ENCODE measurements around the gene PTEN. TPM values are rescaled to one million over a fixed set of nuclear protein-coding genes. Genes with fewer than 3 reads are reported as not detected.

PTEN gene
- total and polyA plus RNA-seq, 2 experiments from 2014 or later = 20.8 to 64.0 TPM

DNA sequence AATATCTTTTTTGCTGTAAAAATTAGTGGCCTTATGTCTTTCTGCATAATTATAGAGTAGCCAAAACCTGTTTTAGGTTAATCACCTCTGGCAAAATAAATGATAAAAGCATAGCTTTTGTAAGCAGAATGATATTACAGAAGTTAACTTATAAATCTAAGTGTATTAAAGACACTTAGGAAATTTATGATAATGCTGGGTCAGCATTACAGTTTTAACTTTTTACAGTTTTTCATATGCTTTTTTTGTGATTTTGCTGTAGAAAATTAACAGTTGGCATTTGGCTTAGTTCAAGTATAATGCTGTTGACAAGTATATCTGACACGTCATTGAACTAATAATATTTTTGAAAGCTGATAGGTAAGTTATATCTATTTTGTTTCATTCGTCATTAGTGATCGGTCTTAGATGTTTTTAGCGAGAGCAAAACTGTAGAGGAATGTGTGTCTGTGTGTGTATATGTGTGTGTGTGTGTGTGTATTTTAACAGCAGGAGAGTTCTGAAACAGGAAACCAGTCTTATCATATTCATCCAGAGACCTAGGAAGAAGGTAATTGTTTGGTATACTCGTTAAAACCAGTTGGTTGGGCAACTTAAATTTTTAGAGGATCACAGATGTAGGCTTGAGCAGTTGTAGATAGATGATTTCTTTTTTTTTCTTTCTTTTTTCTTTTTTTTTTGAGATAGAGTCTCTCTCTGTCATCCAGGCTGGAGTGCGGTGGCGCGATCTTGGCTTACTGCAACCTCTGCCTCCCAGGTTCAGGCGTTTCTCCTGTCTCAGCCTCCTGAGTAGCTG, 15.4 kb downstream of the PTEN start:
- Mint-ChIP-seq H3K36me3 (ENCODE audit: low read depth) (peaks cover 32% of the 10 kb centered on the region; the same call in 2 of the 3 replicates), H3K27ac (peak overlapping the region; percentile 73), H3K27me3 (ENCODE audit: insufficient read depth, low read depth, poor library complexity) (no peaks in the 10 kb centered on the region), H3K4me3 (no peak overlapping the region), H3K4me1 (peaks cover 12% of the 10 kb centered on the region), H3K9me3 (no peaks in the 10 kb centered on the region; the same call in 1 of the 3 replicates)
- TF ChIP-seq, protein P1, sequence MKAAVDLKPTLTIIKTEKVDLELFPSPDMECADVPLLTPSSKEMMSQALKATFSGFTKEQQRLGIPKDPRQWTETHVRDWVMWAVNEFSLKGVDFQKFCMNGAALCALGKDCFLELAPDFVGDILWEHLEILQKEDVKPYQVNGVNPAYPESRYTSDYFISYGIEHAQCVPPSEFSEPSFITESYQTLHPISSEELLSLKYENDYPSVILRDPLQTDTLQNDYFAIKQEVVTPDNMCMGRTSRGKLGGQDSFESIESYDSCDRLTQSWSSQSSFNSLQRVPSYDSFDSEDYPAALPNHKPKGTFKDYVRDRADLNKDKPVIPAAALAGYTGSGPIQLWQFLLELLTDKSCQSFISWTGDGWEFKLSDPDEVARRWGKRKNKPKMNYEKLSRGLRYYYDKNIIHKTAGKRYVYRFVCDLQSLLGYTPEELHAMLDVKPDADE (IDR thresholded peaks at IDR 0.05) = no peak
- TF ChIP-seq STAT1 (IDR thresholded peaks at IDR 0.05; ENCODE audit: unreplicated experiment) = no peak
- TF ChIP-seq, protein P2, sequence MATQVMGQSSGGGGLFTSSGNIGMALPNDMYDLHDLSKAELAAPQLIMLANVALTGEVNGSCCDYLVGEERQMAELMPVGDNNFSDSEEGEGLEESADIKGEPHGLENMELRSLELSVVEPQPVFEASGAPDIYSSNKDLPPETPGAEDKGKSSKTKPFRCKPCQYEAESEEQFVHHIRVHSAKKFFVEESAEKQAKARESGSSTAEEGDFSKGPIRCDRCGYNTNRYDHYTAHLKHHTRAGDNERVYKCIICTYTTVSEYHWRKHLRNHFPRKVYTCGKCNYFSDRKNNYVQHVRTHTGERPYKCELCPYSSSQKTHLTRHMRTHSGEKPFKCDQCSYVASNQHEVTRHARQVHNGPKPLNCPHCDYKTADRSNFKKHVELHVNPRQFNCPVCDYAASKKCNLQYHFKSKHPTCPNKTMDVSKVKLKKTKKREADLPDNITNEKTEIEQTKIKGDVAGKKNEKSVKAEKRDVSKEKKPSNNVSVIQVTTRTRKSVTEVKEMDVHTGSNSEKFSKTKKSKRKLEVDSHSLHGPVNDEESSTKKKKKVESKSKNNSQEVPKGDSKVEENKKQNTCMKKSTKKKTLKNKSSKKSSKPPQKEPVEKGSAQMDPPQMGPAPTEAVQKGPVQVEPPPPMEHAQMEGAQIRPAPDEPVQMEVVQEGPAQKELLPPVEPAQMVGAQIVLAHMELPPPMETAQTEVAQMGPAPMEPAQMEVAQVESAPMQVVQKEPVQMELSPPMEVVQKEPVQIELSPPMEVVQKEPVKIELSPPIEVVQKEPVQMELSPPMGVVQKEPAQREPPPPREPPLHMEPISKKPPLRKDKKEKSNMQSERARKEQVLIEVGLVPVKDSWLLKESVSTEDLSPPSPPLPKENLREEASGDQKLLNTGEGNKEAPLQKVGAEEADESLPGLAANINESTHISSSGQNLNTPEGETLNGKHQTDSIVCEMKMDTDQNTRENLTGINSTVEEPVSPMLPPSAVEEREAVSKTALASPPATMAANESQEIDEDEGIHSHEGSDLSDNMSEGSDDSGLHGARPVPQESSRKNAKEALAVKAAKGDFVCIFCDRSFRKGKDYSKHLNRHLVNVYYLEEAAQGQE (IDR thresholded peaks at IDR 0.05; ENCODE audit: unreplicated experiment) = no peak
- TF ChIP-seq, protein P3, sequence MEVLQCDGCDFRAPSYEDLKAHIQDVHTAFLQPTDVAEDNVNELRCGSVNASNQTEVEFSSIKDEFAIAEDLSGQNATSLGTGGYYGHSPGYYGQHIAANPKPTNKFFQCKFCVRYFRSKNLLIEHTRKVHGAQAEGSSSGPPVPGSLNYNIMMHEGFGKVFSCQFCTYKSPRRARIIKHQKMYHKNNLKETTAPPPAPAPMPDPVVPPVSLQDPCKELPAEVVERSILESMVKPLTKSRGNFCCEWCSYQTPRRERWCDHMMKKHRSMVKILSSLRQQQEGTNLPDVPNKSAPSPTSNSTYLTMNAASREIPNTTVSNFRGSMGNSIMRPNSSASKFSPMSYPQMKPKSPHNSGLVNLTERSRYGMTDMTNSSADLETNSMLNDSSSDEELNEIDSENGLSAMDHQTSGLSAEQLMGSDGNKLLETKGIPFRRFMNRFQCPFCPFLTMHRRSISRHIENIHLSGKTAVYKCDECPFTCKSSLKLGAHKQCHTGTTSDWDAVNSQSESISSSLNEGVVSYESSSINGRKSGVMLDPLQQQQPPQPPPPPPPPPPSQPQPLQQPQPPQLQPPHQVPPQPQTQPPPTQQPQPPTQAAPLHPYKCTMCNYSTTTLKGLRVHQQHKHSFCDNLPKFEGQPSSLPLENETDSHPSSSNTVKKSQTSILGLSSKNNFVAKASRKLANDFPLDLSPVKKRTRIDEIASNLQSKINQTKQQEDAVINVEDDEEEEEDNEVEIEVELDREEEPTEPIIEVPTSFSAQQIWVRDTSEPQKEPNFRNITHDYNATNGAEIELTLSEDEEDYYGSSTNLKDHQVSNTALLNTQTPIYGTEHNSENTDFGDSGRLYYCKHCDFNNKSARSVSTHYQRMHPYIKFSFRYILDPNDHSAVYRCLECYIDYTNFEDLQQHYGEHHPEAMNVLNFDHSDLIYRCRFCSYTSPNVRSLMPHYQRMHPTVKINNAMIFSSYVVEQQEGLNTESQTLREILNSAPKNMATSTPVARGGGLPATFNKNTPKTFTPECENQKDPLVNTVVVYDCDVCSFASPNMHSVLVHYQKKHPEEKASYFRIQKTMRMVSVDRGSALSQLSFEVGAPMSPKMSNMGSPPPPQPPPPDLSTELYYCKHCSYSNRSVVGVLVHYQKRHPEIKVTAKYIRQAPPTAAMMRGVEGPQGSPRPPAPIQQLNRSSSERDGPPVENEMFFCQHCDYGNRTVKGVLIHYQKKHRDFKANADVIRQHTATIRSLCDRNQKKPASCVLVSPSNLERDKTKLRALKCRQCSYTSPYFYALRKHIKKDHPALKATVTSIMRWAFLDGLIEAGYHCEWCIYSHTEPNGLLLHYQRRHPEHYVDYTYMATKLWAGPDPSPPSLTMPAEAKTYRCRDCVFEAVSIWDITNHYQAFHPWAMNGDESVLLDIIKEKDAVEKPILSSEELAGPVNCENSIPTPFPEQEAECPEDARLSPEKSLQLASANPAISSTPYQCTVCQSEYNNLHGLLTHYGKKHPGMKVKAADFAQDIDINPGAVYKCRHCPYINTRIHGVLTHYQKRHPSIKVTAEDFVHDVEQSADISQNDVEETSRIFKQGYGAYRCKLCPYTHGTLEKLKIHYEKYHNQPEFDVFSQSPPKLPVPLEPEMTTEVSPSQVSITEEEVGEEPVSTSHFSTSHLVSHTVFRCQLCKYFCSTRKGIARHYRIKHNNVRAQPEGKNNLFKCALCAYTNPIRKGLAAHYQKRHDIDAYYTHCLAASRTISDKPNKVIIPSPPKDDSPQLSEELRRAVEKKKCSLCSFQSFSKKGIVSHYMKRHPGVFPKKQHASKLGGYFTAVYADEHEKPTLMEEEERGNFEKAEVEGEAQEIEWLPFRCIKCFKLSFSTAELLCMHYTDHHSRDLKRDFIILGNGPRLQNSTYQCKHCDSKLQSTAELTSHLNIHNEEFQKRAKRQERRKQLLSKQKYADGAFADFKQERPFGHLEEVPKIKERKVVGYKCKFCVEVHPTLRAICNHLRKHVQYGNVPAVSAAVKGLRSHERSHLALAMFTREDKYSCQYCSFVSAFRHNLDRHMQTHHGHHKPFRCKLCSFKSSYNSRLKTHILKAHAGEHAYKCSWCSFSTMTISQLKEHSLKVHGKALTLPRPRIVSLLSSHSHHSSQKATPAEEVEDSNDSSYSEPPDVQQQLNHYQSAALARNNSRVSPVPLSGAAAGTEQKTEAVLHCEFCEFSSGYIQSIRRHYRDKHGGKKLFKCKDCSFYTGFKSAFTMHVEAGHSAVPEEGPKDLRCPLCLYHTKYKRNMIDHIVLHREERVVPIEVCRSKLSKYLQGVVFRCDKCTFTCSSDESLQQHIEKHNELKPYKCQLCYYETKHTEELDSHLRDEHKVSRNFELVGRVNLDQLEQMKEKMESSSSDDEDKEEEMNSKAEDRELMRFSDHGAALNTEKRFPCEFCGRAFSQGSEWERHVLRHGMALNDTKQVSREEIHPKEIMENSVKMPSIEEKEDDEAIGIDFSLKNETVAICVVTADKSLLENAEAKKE (CRISPR knock-in tag; IDR thresholded peaks at IDR 0.05) = no peak
- TF ChIP-seq CREB1 (CRISPR knock-in tag; IDR thresholded peaks at IDR 0.05; ENCODE audit: low read depth) = no peak
- no peak for TF ChIP-seq POLR2AphosphoS5 (IDR thresholded peaks at IDR 0.05; ENCODE audit: low read depth)
- TF ChIP-seq, protein P4, sequence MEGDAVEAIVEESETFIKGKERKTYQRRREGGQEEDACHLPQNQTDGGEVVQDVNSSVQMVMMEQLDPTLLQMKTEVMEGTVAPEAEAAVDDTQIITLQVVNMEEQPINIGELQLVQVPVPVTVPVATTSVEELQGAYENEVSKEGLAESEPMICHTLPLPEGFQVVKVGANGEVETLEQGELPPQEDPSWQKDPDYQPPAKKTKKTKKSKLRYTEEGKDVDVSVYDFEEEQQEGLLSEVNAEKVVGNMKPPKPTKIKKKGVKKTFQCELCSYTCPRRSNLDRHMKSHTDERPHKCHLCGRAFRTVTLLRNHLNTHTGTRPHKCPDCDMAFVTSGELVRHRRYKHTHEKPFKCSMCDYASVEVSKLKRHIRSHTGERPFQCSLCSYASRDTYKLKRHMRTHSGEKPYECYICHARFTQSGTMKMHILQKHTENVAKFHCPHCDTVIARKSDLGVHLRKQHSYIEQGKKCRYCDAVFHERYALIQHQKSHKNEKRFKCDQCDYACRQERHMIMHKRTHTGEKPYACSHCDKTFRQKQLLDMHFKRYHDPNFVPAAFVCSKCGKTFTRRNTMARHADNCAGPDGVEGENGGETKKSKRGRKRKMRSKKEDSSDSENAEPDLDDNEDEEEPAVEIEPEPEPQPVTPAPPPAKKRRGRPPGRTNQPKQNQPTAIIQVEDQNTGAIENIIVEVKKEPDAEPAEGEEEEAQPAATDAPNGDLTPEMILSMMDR (conservative IDR thresholded peaks at IDR 0.05; ENCODE audit: low read depth in 2 of 2) = no peak
- TF ChIP-seq EZH2 (IDR thresholded peaks at IDR 0.05; ENCODE audit: low read depth, unreplicated experiment) = no peak
- no peak for TF ChIP-seq ZNF114 (CRISPR knock-in tag; IDR thresholded peaks at IDR 0.05)
- TF ChIP-seq NANOG (IDR thresholded peaks at IDR 0.05; ENCODE audit: borderline replicate concordance) = no peak
- TF ChIP-seq ZNF331 (CRISPR knock-in tag; IDR thresholded peaks at IDR 0.05; ENCODE audit: low read depth) = no peak
- no peak for TF ChIP-seq EZH2phosphoT487 (IDR thresholded peaks at IDR 0.05; ENCODE audit: unreplicated experiment)
- TF ChIP-seq JUNB (IDR thresholded peaks at IDR 0.05; ENCODE audit: unreplicated experiment) = no peak
- no peaks in the 10 kb centered on the region for H3F3A ChIP-seq (replicated peaks; ENCODE audit: low read depth)
- peaks cover 17% of the 10 kb centered on the region for H3K4me1 ChIP-seq (ENCODE audit: insufficient read depth)
- no peak overlapping the region for H3K4me2 ChIP-seq
- no peaks in the 10 kb centered on the region for H3K27me3 ChIP-seq (ENCODE audit: insufficient read depth)
- H3K9me2 ChIP-seq (ENCODE audit: insufficient read depth) = no peaks in the 10 kb centered on the region
- peaks cover 99% of the 10 kb centered on the region for H3K79me2 ChIP-seq (replicated peaks; ENCODE audit: insufficient read depth)
- no peak overlapping the region for H2AFZ ChIP-seq
- H3K36me3 ChIP-seq (ENCODE audit: insufficient read depth) = no peaks in the 10 kb centered on the region
- no peak for ATAC-seq
- no peak for DNase-seq (ENCODE audit: low spot score)
- H3K27ac ChIP-seq (ENCODE audit: low read depth) = no peak overlapping the region
- peaks cover 11% of the 10 kb centered on the region for H4K20me1 ChIP-seq (replicated peaks; ENCODE audit: insufficient read depth)
- H3K4me3 ChIP-seq = no peak overlapping the region

Measured in GM23338 (cell line).